ENCODE data around the gene BICC1. TPM values are rescaled to one million over a fixed set of nuclear protein-coding genes. Genes with fewer than 3 reads are reported as not detected.

Gene BICC1
- total and polyA plus RNA-seq, 2 of the 13 experiments (the other 11 are each of a cell fraction or from before 2014, with no cell fraction given), result 0.18 to 1.5 TPM

DNA sequence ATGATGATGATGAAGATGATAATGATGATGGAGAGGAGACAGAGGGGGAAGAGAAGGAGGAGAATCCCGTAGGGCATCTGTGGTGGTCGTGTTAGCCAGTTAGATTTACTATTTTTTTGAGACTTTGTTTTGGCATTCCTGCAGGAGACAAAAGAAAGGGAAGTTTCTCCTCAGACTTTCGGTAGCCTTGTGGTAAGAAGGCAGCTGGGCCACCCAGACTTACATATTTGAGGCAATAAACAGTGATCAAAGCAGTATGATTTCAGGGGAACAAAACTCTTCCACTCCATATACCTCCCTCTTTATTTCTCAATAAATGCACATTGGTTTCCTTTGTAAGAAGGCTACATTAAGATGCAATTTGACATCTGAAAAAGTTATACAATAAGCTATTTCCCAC is 32.4 kb upstream of the BICC1 start:
- no peak overlapping the region for H3K4me3 ChIP-seq (replicated peaks in 1 of 3; ENCODE audit: insufficient read depth in 1 of 3, low read depth in 2 of 3, low read length in 3 of 3)
- 14% methylated on average over 3 of the region's 3 CpGs for WGBS (ENCODE audit: low lambda C conversion rate)
- ATAC-seq (no peak), FAIRE-seq (no peak), DNase-seq (ENCODE audit: low spot score) (no peak)
- H2AFZ ChIP-seq (ENCODE audit: low read length), result no peak overlapping the region
- H3K9ac ChIP-seq (ENCODE audit: insufficient read depth, low read depth, low read length), result no peak overlapping the region
- peaks cover 9% of the 10 kb centered on the region for H3K4me1 ChIP-seq (ENCODE audit: insufficient read depth, low read length)
- in situ Hi-C loops (cut with HindIII; ENCODE audit: extremely low pct_ligation_motif_present, low pct_unique_long_range_greater_than_20kb) (no loop called here), intact Hi-C loops (cut with micrococcal nuclease; ENCODE audit: unreplicated experiment) (no loop called here)
- H3K27me3 ChIP-seq (ENCODE audit: control insufficient read depth in 1 of 2, insufficient read depth in 2 of 2, low read length in 2 of 2), result no peaks in the 10 kb centered on the region; a peak in 1 of 5 replicates
- no TSS peak for BruUV-seq (replicated peaks)
- no peaks in the 10 kb centered on the region for H3K79me2 ChIP-seq (ENCODE audit: insufficient read depth, low read length)
- H3K27ac ChIP-seq (ENCODE audit: extremely low read length, insufficient read depth, low read length), result no peak overlapping the region
- no peak overlapping the region for H3K4me2 ChIP-seq (ENCODE audit: low read depth, low read length)
- ChIA-PET CTCF (ENCODE audit: low intra/inter-chr PET ratio, low total read pairs) (no interaction called here), POLR2A (no interaction called here)
- no peaks in the 10 kb centered on the region for H3K36me3 ChIP-seq (replicated peaks in 1 of 2; ENCODE audit: control insufficient read depth in 1 of 2, insufficient read depth in 2 of 2, low read length in 2 of 2)
- H4K20me1 ChIP-seq (ENCODE audit: insufficient read depth, low read length), result no peaks in the 10 kb centered on the region
- H3K9me3 ChIP-seq (ENCODE audit: low read length), result no peaks in the 10 kb centered on the region
- no peak for TF ChIP-seq ZFP82 (CRISPR knock-in tag; IDR thresholded peaks at IDR 0.05; ENCODE audit: borderline replicate concordance)
- no peak for TF ChIP-seq KDM6A (CRISPR knock-in tag; IDR thresholded peaks at IDR 0.05; ENCODE audit: low read depth)
- no peak for TF ChIP-seq ZNF678 (CRISPR knock-in tag; IDR thresholded peaks at IDR 0.05)
- TF ChIP-seq MIER3 (CRISPR knock-in tag; IDR thresholded peaks at IDR 0.05; ENCODE audit: borderline replicate concordance), result no peak
- TF ChIP-seq BRD4 (CRISPR knock-in tag; IDR thresholded peaks at IDR 0.05), result no peak
- TF ChIP-seq, protein P1, sequence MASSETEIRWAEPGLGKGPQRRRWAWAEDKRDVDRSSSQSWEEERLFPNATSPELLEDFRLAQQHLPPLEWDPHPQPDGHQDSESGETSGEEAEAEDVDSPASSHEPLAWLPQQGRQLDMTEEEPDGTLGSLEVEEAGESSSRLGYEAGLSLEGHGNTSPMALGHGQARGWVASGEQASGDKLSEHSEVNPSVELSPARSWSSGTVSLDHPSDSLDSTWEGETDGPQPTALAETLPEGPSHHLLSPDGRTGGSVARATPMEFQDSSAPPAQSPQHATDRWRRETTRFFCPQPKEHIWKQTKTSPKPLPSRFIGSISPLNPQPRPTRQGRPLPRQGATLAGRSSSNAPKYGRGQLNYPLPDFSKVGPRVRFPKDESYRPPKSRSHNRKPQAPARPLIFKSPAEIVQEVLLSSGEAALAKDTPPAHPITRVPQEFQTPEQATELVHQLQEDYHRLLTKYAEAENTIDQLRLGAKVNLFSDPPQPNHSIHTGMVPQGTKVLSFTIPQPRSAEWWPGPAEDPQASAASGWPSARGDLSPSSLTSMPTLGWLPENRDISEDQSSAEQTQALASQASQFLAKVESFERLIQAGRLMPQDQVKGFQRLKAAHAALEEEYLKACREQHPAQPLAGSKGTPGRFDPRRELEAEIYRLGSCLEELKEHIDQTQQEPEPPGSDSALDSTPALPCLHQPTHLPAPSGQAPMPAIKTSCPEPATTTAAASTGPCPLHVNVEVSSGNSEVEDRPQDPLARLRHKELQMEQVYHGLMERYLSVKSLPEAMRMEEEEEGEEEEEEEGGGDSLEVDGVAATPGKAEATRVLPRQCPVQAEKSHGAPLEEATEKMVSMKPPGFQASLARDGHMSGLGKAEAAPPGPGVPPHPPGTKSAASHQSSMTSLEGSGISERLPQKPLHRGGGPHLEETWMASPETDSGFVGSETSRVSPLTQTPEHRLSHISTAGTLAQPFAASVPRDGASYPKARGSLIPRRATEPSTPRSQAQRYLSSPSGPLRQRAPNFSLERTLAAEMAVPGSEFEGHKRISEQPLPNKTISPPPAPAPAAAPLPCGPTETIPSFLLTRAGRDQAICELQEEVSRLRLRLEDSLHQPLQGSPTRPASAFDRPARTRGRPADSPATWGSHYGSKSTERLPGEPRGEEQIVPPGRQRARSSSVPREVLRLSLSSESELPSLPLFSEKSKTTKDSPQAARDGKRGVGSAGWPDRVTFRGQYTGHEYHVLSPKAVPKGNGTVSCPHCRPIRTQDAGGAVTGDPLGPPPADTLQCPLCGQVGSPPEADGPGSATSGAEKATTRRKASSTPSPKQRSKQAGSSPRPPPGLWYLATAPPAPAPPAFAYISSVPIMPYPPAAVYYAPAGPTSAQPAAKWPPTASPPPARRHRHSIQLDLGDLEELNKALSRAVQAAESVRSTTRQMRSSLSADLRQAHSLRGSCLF (CRISPR knock-in tag; IDR thresholded peaks at IDR 0.05; ENCODE audit: borderline replicate concordance), result no peak
- TF ChIP-seq PAF1 (CRISPR knock-in tag; IDR thresholded peaks at IDR 0.05), result no peak
- TF ChIP-seq MAZ (IDR thresholded peaks at IDR 0.05; ENCODE audit: borderline replicate concordance, low read depth, low read length), result no peak
- no peak for TF ChIP-seq MAZ (CRISPR knock-in tag; IDR thresholded peaks at IDR 0.05; ENCODE audit: low read depth)
- TF ChIP-seq SMC3 (IDR thresholded peaks at IDR 0.05; ENCODE audit: low read length), result no peak
- no peak for TF ChIP-seq ZNF883 (CRISPR knock-in tag; IDR thresholded peaks at IDR 0.05; ENCODE audit: not compliant biosample characterization)
